SJSA1 (cell line): ENCODE measurements around the gene CYP4F11. TPM values are rescaled to one million over a fixed set of nuclear protein-coding genes. Genes with fewer than 3 reads are reported as not detected.
"Not testable (repeated sequence)": the region's sequence is repeated elsewhere in the genome, so short reads cannot be mapped to it uniquely, and the experiment has no call there.

Source experiments
- DNase-seq, 2 experiments: peaks; one replicate each; pipeline ENCODE4 v3.0.0-alpha.2; 2015 to 2020; ENCODE audit warnings: low spot score in 2 of 2, low read depth in 1 of 2
- H3K27ac ChIP-seq: fragments of 250-450 bp; sonication (Bioruptor Pico); 2 replicates; pipeline ENCODE4 v1.5.1; 2020; ENCODE audit warnings: mild to moderate bottlenecking, moderate library complexity
- H3K27me3 ChIP-seq: fragments of 250-450 bp; sonication (Bioruptor Pico); replicated peaks from 2 replicates; pipeline ENCODE4 v1.5.1; 2020; ENCODE audit warnings: mild to moderate bottlenecking, moderate library complexity
- H3K36me3 ChIP-seq: fragments of 250-450 bp; sonication (Bioruptor Pico); 2 replicates; pipeline ENCODE4 v1.5.1; 2020; ENCODE audit warnings: mild to moderate bottlenecking
- H3K4me1 ChIP-seq: fragments of 250-450 bp; sonication (Bioruptor Pico); replicated peaks from 2 replicates; pipeline ENCODE4 v1.6.1; 2021; ENCODE audit warnings: mild to moderate bottlenecking
- H3K4me3 ChIP-seq: fragments of 250-450 bp; sonication (Bioruptor Pico); 2 replicates; pipeline ENCODE4 v1.5.1; 2020; ENCODE audit warnings: mild to moderate bottlenecking
- H3K9me3 ChIP-seq: fragments of 250-450 bp; sonication (Bioruptor Pico); replicated peaks from 2 replicates; pipeline ENCODE4 v1.5.1; 2020; ENCODE audit warnings: mild to moderate bottlenecking
- total RNA-seq: library from RNA; depleted of rRNA; stranded (reverse); fragments of >200 nt; shearing (Covaris generic); gene quantifications from 2 replicates; pipeline ENCODE4 v1.2.3, GENCODE V29; 2014

The CYP4F11 gene
- total RNA-seq, 1 experiment from 2014 or later, result not detected

- not testable (repeated sequence) for H3K27me3 ChIP-seq
Observed at GRCh38 chr19:15889339-15889738, 45.0 kb downstream of the CYP4F11 start.

GRCh38 chr19:15885919-15886318 lies 48.4 kb downstream of the CYP4F11 start:
- H3K27me3 ChIP-seq, result no peaks in the 10 kb centered on the region
- H3K4me1 ChIP-seq, result no peaks in the 10 kb centered on the region
- no peak for DNase-seq
- no peaks in the 10 kb centered on the region for H3K9me3 ChIP-seq
- no peak overlapping the region for H3K27ac ChIP-seq
- no peak overlapping the region for H3K4me3 ChIP-seq
- no peaks in the 10 kb centered on the region for H3K36me3 ChIP-seq

More at GRCh38 chr19:15889339-15889738, 45.0 kb downstream of the CYP4F11 start:
- not testable (repeated sequence) for H3K4me1 ChIP-seq, H3K9me3 ChIP-seq, DNase-seq, H3K4me3 ChIP-seq, H3K36me3 ChIP-seq, H3K27ac ChIP-seq

GRCh38 chr19:15885167-15885566 lies 49.2 kb downstream of the CYP4F11 start:
- Histone ChIP-seq H3K9me3 (no peaks in the 10 kb centered on the region), H3K27me3 (no peaks in the 10 kb centered on the region)
- DNase-seq, result no peak

GRCh38 chr19:15883329-15883728 lies 51.0 kb downstream of the CYP4F11 start:
- H3K4me1 ChIP-seq, H3K27ac ChIP-seq, H3K9me3 ChIP-seq, H3K4me3 ChIP-seq, H3K36me3 ChIP-seq, DNase-seq, H3K27me3 ChIP-seq: not testable (repeated sequence)

More at GRCh38 chr19:15885167-15885566, 49.2 kb downstream of the CYP4F11 start:
- H3K36me3 ChIP-seq, result no peaks in the 10 kb centered on the region
- no peaks in the 10 kb centered on the region for H3K4me1 ChIP-seq
- H3K4me3 ChIP-seq, result no peak overlapping the region
- H3K27ac ChIP-seq, result no peak overlapping the region

GRCh38 chr19:15874821-15875474 lies 59.4 kb downstream of the CYP4F11 start:
- Histone ChIP-seq H3K9me3 (no peaks in the 10 kb centered on the region), H3K27ac (no peak overlapping the region), H3K4me3 (no peak overlapping the region), H3K36me3 (no peaks in the 10 kb centered on the region), H3K4me1 (no peaks in the 10 kb centered on the region), H3K27me3 (peaks cover 17% of the 10 kb centered on the region)
- no peak for DNase-seq

GRCh38 chr19:15873771-15874170 lies 60.6 kb downstream of the CYP4F11 start:
- not testable (repeated sequence) for H3K4me1 ChIP-seq, H3K9me3 ChIP-seq, H3K36me3 ChIP-seq, DNase-seq, H3K4me3 ChIP-seq, H3K27ac ChIP-seq
- peaks cover 27% of the 10 kb centered on the region for H3K27me3 ChIP-seq

GRCh38 chr19:15871570-15871969 lies 62.8 kb downstream of the CYP4F11 start:
- no peak overlapping the region for H3K27ac ChIP-seq
- H3K27me3 ChIP-seq, result peaks cover 22% of the 10 kb centered on the region
- H3K9me3 ChIP-seq, result no peaks in the 10 kb centered on the region
- no peak overlapping the region for H3K4me3 ChIP-seq
- H3K4me1 ChIP-seq, result no peaks in the 10 kb centered on the region
- no peak for DNase-seq
- H3K36me3 ChIP-seq, result no peaks in the 10 kb centered on the region

- H3K36me3 ChIP-seq, result no peaks in the 10 kb centered on the region
- H3K4me1 ChIP-seq, result no peaks in the 10 kb centered on the region
- H3K27me3 ChIP-seq, result peaks cover 23% of the 10 kb centered on the region
- no peak for DNase-seq
- H3K4me3 ChIP-seq, result no peak overlapping the region
- H3K9me3 ChIP-seq, result no peaks in the 10 kb centered on the region
- no peak overlapping the region for H3K27ac ChIP-seq
Observed at GRCh38 chr19:15869873-15870272, 64.5 kb downstream of the CYP4F11 start.

- Histone ChIP-seq H3K27ac (no peak overlapping the region), H3K27me3 (peaks cover 23% of the 10 kb centered on the region), H3K4me1 (no peaks in the 10 kb centered on the region), H3K36me3 (no peaks in the 10 kb centered on the region), H3K4me3 (no peak overlapping the region), H3K9me3 (no peaks in the 10 kb centered on the region)
- DNase-seq, result no peak
Observed at GRCh38 chr19:15869109-15869555, 65.2 kb downstream of the CYP4F11 start.

- Histone ChIP-seq H3K27me3 (peaks cover 22% of the 10 kb centered on the region), H3K9me3 (no peaks in the 10 kb centered on the region), H3K4me1 (no peaks in the 10 kb centered on the region), H3K27ac (no peak overlapping the region), H3K4me3 (no peak overlapping the region), H3K36me3 (no peaks in the 10 kb centered on the region)
- no peak for DNase-seq
Observed at GRCh38 chr19:15866636-15867035, 67.7 kb downstream of the CYP4F11 start.

- no peak for DNase-seq
- no peak overlapping the region for H3K27ac ChIP-seq
Observed at GRCh38 chr19:15864824-15865223, 69.5 kb downstream of the CYP4F11 start.

GRCh38 chr19:15863272-15863671 lies 71.1 kb downstream of the CYP4F11 start:
- Histone ChIP-seq H3K4me3 (no peak overlapping the region), H3K36me3 (no peaks in the 10 kb centered on the region), H3K4me1 (no peaks in the 10 kb centered on the region), H3K9me3 (no peaks in the 10 kb centered on the region), H3K27me3 (peaks cover 13% of the 10 kb centered on the region), H3K27ac (no peak overlapping the region)
- DNase-seq, result no peak

More at GRCh38 chr19:15864824-15865223, 69.5 kb downstream of the CYP4F11 start:
- no peak overlapping the region for H3K4me3 ChIP-seq
- no peaks in the 10 kb centered on the region for H3K4me1 ChIP-seq
- peaks cover 22% of the 10 kb centered on the region for H3K27me3 ChIP-seq
- no peaks in the 10 kb centered on the region for H3K36me3 ChIP-seq
- no peaks in the 10 kb centered on the region for H3K9me3 ChIP-seq

GRCh38 chr19:15862444-15862843 lies 71.9 kb downstream of the CYP4F11 start:
- Histone ChIP-seq H3K27ac (no peak overlapping the region), H3K27me3 (peaks cover 13% of the 10 kb centered on the region), H3K36me3 (no peaks in the 10 kb centered on the region), H3K4me3 (no peak overlapping the region), H3K4me1 (no peaks in the 10 kb centered on the region), H3K9me3 (no peaks in the 10 kb centered on the region)
- no peak for DNase-seq
